NCI-H226 (cell line): ENCODE results near the gene NLRP9.

Experiments used
- DNase-seq: peaks from one replicate; pipeline ENCODE4 v3.0.0-alpha.2; 2015

Gene NLRP9

DNA sequence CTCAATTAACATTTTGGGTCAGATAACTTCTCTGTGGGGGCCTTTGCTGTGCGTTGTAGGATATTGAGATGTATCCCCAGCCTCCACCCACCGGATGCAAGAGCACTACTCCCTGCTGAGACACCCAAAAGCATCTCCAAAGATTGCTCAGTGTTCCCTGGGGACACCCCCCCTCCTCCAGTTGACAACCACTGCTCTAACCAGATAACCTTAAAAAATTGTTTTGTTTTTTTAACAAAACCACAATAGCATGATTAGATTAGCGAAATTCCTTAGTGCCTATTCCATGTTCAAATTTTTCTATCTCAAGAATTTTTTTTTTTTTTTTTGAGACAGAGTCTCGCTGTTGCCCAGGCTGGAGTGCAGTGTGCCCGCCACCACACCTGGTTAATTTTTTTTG, 65.8 kb downstream of the NLRP9 start:
- DNase-seq, result peak; percentile 32

DNA sequence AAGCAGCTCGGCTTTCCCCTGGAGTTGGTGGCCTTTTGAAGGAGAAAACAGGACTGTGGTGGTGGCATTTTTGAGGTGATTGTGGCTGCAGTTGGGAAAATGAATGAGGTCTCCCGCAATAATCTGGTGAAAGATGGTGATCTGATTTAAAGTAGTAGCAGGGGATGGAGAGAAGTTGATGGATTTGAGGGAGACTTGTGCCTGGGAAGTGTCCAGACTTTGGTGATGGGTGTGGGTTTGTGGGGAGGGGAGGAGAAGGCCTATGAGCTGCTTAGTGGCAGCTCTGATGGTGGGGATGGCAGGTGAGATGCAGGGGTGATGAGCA, 67.2 kb downstream of the NLRP9 start:
- no peak for DNase-seq

DNA sequence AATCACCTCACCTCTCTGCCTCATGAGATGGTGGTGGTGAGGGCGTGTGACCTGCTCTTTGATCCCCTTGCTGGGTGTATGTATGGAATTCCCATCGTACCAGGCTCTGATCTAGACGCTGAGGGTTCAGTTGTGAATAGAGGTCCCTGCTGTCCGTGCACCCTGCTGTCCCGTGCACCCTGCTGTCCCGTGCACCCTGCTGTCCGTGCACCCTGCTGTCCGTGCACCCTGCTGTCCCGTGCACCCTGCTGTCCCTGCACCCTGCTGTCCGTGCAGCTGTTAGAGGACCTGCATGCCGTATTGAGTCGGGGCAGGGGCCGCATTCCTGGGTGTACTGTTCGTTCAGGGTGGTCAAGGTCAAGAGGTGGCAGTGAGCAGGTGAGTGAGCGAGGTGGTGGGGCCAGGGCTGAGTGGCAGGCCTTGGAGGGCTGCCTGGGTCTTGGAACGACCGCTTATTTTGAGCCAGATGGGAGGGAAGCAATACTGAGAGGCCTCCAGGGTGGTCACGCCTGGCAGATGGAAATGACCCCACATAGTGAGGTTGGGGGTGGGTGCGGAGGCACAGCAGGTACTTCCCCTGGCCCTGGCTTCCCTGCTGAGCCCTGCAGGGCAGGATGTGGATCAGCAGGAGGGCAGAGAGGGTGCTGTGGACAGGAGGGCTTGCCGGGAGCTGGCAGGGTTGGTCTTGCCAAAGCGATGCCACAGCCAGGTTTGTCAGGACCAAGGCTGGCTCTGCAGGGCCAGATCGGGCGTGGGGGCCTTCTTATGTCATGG, 67.7 kb downstream of the NLRP9 start:
- DNase-seq, result peak; percentile 40

DNA sequence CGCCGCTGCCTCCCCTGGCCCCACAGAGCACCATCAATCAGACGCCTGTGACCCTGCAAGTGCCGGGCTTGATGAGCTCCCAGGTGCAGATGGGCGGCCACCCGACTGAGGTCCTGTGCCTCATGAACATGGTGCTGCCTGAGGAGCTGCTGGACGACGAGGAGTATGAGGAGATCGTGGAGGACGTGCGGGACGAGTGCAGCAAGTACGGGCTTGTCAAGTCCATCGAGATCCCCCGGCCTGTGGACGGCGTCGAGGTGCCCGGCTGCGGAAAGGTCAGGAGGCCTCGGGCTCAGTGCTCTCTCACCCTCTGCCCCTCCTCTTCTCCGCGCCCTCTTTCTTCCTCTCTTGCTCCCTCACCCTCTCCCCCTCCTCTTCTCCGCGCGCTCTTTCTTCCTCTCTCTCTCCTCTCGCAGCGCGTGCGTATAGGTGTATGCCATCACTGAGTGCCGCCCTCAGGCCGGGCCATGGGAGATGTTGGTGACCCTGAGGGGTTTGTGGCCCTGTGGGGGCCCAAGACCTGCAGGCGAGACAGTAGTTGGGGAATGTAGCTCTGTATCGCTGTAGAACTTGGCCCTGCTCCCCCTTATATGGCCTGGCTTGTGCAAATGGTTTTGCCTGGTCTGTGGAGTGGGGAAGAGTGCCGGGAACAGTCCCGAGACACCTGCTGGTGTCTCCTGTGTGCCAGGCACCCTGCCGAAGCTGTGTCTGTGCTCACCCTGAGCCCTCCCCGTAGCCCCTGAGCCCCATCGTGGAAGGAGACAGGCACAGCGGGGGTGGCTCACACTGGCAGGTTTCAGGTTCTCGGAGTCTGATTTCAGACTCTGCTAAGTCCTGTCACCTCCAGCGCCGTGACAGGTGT, 68.6 kb downstream of the NLRP9 start:
- no peak for DNase-seq

DNA sequence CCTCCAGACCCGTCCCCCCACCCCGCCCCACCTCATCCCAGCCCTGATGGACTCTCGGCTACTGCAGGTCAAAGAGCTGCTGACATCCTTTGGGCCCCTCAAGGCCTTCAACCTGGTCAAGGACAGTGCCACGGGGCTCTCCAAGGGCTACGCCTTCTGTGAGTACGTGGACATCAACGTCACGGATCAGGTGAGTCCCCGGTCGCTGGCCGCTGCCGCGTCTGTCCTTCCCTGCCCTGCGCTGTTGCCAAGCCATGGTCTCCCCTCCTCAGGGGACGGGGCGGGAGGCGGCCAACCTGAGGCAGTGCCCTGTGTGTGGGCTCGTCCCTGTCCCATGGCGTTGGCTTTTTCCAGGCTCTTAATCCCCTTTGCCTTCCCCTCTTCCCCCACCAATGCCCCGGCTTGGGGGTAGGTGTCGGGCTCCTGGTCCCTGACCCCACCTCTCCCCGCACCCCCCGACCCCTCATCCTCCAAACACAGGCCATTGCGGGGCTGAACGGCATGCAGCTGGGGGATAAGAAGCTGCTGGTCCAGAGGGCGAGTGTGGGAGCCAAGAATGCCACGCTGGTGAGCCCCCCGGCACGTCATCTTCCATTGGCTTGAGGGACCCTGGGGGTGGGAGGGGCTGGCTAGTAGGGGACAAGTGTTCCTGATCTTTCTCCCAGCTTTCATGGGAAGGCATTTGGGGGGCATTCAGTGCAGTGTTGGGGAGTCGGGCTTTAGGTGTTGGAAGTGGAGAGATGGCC, 69.4 kb downstream of the NLRP9 start:
- no peak for DNase-seq

DNA sequence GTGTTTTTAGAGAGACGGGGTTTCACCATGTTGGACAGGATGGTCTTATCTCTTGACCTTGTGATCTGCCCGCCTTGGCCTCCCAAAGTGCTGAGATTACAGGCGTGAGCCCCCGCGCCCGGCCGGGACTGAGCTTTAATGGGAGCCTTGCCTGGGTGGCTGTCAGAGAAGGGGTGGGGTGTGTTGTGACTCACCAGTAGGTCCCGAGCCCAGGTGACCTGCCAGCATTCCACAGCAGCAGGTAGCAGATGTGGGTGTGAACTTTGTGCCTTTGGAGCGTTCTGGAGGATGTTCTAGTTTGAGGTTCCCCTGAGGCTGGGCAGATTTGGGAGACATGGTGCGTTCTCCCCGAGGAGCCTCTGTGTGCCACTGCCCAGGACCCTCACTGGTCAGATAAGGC, 70.2 kb downstream of the NLRP9 start:
- DNase-seq, result no peak

DNA sequence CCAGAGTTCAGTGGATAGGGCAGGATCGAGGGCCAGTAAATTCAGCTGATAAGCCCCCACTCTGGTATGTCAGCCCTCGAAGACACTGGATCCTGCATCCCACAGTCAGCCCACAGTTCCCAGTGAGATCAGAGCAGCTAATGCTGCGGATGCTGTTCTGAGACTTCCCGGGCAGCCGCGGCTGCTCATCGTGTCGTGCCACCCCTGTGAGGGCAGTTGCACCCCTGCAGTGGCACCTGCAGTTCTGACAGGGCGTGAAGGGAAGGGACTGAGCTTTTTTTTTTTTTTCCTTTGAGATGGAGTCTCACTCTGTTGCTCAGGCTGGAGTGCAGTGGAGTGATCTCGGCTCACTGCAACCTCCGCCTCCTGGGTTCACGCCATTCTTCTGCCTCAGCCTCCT, 70.7 kb downstream of the NLRP9 start:
- DNase-seq, result no peak

DNA sequence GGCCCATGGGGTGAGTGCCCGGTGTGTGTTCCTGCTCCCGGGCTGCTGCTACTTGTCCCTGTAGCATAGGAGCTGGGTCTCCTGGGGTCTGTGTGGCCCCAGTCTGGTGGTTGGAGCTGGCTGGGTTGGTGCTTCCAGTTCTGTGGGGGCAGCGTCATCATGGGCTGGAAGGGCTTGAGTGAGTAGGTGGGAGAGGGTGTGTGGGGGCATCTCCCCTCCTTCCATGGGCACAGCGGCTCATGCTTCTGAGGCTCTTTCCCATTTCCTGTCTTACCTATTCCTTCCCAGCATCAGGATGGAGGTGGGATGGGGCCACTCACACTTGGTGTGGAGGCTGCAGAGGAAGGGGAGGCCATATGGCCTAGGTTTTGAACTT, 71.2 kb downstream of the NLRP9 start:
- DNase-seq, result no peak

DNA sequence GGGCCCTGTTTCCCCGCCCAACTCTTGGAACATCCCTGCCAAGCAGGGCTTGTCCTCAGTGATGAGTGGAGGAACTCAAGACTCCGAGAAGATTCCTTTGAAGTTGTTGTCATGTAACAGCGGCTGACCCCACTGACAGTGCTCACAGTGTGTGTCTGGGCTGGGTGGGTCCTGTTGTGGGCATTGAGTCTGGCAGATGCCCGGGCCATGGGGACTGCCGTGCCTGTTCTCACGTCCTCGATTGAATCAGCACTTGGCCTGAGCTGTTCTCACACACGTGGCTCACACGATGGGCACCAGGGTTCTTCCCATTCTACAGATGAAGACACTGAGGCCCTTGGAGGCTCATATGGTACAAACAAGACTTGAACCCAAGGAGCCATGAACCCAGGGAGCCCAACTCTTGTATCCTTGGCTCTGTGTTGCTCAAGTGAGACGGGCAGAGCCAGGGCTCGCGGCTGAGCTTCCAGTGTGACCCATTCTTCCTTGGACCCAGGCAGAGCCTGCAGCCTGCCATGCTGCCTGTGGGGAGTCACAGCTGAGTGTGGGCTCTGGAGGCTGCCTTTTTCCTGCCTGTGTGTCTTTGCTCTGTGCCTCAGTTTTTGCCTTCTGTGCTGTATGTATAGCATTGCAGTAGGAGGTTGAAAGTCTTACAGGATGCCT, 71.7 kb downstream of the NLRP9 start:
- no peak for DNase-seq

DNA sequence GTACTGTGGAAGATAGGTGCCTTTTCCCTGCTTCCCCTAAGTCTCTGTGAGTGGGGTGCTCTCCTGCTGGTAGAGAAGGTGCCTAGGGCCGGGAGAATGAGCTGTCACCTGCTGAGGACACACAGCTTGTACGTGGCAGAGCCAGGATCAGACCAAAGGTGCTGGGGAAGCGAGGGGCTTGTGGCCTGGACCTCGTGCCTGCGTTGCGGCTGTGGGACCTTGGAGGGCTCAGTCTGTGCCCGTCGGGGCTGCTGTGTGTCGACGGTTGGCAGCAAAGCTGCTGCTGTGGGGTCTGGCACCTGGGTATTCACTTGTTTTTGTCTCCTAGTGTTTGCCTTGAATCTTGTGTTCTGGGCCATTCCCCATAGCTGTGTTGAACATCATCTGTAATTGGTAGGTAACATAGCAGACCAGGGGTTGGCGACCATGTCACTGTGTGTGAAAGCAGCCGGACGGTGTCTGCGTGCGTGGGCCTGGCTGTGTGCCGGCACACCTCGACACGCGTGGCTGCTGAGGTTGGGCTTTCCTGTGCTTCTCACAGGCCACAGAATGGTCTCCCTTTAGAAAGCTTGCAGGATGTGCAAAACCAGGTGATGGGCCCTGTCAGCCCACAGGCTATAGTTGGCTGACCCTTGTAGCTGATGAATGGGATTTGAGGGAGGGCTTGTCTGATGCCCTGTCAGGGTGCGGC, 74.2 kb downstream of the NLRP9 start:
- DNase-seq, result no peak

DNA sequence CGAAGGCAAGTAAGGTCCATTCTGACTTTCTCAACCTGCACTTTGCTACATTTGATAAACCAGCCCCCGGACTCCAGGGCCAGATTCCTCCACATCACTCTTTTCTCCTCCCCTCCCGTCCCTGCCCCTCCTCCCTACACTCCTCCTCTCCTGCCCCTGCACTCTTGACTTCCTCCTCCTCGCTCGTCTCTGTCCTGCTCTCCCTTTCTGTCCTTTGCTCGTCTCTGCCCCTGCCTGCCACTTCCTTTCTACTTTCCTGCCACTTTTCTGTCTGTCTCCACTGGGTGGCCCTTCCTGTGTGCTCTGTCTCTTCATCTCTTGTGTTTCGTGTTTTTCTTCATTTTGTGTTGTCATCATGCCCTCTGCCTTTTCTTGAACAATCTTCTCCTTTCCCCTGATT, 76.4 kb downstream of the NLRP9 start:
- no peak for DNase-seq

DNA sequence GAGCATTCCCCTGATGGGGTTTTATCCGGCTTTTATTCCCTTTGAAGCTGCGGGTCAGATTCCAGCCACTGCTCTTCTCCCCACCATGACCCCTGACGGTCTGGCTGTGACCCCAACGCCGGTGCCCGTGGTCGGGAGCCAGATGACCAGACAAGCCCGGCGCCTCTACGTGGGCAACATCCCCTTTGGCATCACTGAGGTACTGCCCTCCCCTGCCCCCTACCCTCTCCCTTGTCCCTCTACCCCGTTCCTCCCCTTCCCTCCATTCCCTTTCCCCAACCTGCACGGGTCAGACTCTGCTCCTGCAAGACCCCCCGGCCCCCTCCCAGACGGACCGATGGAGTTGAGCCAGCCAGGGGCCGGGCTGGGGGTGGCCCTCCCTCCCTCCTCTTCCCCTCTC, 77.2 kb downstream of the NLRP9 start:
- DNase-seq, result no peak

DNA sequence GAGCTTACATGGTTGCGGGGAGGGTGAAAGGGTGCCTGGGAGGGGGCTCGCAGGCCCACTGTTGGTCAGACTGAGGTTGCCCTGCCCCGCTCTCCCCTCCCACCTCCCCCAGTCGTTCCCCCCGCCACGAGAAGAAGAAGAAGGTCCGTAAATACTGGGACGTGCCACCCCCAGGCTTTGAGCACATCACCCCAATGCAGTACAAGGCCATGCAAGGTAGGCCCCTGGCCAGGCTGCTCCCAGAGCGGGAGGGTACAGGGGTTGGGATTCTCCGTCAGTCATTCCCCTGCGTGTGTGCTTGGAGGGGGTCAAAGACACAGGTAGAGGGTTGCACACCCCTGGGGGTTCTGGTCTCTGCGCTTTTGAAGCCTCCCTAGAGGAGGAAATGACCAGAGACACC, 77.8 kb downstream of the NLRP9 start:
- DNase-seq, result no peak

DNA sequence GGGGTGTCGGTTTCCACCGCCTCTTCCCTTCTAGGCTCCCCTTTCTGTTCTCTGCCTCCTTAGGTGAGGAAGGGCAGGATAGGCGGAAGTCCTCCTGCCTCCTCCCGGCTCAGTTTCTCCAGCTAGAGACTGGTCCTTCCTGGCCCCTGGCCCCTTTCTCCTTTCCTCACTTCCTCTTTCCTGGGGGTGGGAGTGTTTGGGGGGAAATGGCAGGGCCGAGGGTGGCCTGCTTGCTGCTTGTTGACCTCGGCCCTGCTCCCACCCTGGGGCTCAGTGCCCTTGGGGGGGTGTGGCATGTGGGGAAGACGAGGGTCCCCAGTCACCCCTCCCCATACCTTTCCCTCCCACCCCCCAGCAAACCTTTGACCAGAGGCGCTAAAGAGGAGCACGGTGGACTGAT, 78.4 kb downstream of the NLRP9 start:
- no peak for DNase-seq

DNA sequence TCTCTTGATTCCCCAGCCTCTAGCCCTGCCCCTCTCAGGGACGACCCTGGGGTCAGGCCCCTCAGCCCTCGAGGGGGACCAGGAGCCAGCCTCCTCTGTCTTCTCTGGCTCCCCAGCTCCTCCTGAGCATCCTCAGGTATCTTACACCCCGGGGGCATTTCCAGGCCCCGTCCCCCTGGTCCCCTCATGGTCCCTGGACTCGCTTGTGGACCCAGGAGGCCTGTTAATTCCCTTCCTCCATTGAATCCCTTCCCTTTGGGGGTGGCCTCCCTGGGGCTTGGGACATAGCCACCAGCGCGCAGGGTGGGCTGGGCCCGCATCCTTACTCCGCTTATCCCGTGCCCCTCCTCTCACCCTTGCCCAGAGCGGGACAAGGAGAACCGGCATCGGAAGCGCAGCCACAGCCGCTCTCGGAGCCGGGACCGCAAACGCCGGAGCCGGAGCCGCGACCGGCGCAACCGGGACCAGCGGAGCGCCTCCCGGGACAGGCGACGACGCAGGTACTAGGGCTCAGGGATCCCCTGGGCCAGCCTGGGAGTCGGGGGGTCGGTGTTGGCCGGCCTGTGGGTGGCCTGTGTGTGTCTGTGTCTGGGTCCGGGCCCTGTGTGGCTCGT, 79.2 kb downstream of the NLRP9 start:
- no peak for DNase-seq
